Measurements from ENCODE around the gene ALDH1L1.

DNA sequence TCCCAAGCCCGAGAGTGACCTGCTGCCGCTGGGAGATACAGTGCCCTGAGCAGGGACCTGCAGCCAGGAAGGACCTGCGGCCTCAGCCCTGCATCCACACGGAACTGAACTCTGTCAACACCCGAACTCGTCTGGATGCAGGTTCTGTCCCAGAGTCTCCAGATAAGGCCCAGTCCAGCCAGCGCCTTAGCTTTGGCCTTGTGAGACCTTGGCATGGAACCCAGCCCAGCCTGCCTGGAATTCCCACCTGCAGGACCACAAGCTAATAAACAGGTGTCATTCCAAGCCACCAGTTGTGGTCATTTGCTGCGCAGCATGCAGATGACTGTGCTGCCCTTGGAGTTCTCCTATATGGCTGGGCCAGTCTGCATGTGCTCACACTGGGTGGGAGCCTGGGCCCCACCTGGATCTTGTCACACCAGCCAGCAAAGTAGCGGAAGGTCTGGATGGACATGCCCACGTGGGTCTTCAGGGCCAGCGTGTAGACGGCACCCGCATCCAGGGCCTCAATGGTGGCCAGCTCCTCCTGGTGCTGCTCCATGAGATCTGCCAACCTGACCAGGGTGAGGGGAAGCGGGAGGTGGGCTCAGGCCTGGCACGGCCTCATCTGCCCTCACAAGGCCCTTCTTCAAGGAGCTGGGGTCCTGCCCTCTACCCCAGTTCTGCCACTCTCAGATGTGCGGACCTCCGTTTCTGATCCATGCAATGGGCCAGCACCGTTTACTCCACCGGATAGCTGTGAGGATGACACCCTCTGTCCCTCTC, 49.2 kb downstream of the ALDH1L1 start:
- TF ChIP-seq, protein P1, sequence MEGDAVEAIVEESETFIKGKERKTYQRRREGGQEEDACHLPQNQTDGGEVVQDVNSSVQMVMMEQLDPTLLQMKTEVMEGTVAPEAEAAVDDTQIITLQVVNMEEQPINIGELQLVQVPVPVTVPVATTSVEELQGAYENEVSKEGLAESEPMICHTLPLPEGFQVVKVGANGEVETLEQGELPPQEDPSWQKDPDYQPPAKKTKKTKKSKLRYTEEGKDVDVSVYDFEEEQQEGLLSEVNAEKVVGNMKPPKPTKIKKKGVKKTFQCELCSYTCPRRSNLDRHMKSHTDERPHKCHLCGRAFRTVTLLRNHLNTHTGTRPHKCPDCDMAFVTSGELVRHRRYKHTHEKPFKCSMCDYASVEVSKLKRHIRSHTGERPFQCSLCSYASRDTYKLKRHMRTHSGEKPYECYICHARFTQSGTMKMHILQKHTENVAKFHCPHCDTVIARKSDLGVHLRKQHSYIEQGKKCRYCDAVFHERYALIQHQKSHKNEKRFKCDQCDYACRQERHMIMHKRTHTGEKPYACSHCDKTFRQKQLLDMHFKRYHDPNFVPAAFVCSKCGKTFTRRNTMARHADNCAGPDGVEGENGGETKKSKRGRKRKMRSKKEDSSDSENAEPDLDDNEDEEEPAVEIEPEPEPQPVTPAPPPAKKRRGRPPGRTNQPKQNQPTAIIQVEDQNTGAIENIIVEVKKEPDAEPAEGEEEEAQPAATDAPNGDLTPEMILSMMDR (tag by site-specific recombination; IDR thresholded peaks at IDR 0.05), result no peak
- TF ChIP-seq ZNF76 (tag by site-specific recombination; IDR thresholded peaks at IDR 0.05; ENCODE audit: borderline replicate concordance, low read depth), result no peak
- TF ChIP-seq, protein P2, sequence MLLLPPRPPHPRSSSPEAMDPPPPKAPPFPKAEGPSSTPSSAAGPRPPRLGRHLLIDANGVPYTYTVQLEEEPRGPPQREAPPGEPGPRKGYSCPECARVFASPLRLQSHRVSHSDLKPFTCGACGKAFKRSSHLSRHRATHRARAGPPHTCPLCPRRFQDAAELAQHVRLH (tag by site-specific recombination; IDR thresholded peaks at IDR 0.05), result no peak
- no peak for TF ChIP-seq ZNF416 (tag by site-specific recombination; IDR thresholded peaks at IDR 0.05)
- no peak for TF ChIP-seq SETDB1 (IDR thresholded peaks at IDR 0.05; ENCODE audit: insufficient read length, low read length)
- TF ChIP-seq, protein P3, sequence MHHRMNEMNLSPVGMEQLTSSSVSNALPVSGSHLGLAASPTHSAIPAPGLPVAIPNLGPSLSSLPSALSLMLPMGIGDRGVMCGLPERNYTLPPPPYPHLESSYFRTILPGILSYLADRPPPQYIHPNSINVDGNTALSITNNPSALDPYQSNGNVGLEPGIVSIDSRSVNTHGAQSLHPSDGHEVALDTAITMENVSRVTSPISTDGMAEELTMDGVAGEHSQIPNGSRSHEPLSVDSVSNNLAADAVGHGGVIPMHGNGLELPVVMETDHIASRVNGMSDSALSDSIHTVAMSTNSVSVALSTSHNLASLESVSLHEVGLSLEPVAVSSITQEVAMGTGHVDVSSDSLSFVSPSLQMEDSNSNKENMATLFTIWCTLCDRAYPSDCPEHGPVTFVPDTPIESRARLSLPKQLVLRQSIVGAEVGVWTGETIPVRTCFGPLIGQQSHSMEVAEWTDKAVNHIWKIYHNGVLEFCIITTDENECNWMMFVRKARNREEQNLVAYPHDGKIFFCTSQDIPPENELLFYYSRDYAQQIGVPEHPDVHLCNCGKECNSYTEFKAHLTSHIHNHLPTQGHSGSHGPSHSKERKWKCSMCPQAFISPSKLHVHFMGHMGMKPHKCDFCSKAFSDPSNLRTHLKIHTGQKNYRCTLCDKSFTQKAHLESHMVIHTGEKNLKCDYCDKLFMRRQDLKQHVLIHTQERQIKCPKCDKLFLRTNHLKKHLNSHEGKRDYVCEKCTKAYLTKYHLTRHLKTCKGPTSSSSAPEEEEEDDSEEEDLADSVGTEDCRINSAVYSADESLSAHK (tag by site-specific recombination; IDR thresholded peaks at IDR 0.05), result no peak
- no peak for TF ChIP-seq KLF10 (tag by site-specific recombination; IDR thresholded peaks at IDR 0.05)
- TF ChIP-seq, protein P4, sequence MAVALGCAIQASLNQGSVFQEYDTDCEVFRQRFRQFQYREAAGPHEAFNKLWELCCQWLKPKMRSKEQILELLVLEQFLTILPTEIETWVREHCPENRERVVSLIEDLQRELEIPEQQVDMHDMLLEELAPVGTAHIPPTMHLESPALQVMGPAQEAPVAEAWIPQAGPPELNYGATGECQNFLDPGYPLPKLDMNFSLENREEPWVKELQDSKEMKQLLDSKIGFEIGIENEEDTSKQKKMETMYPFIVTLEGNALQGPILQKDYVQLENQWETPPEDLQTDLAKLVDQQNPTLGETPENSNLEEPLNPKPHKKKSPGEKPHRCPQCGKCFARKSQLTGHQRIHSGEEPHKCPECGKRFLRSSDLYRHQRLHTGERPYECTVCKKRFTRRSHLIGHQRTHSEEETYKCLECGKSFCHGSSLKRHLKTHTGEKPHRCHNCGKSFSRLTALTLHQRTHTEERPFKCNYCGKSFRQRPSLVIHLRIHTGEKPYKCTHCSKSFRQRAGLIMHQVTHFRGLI (tag by site-specific recombination; IDR thresholded peaks at IDR 0.05), result no peak
- TF ChIP-seq ZNF558 (tag by site-specific recombination; IDR thresholded peaks at IDR 0.05), result no peak
- TF ChIP-seq, protein P5, sequence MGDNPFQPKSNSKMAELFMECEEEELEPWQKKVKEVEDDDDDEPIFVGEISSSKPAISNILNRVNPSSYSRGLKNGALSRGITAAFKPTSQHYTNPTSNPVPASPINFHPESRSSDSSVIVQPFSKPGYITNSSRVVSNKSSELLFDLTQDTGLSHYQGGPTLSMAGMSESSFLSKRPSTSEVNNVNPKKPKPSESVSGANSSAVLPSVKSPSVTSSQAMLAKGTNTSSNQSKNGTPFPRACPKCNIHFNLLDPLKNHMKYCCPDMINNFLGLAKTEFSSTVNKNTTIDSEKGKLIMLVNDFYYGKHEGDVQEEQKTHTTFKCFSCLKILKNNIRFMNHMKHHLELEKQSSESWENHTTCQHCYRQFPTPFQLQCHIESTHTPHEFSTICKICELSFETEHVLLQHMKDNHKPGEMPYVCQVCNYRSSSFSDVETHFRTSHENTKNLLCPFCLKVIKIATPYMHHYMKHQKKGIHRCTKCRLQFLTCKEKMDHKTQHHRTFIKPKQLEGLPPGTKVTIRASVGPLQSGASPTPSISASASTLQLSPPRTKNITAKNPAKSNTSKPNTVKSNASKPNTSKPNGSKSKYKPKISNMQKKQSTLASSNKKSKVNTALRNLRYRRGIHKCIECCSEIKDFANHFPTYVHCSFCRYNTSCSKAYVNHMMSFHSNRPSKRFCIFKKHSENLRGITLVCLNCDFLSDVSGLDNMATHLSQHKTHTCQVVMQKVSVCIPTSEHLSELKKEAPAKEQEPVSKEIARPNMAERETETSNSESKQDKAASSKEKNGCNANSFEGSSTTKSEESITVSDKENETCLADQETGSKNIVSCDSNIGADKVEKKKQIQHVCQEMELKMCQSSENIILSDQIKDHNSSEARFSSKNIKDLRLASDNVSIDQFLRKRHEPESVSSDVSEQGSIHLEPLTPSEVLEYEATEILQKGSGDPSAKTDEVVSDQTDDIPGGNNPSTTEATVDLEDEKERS (tag by site-specific recombination; IDR thresholded peaks at IDR 0.05), result no peak
- TF ChIP-seq, protein P6, sequence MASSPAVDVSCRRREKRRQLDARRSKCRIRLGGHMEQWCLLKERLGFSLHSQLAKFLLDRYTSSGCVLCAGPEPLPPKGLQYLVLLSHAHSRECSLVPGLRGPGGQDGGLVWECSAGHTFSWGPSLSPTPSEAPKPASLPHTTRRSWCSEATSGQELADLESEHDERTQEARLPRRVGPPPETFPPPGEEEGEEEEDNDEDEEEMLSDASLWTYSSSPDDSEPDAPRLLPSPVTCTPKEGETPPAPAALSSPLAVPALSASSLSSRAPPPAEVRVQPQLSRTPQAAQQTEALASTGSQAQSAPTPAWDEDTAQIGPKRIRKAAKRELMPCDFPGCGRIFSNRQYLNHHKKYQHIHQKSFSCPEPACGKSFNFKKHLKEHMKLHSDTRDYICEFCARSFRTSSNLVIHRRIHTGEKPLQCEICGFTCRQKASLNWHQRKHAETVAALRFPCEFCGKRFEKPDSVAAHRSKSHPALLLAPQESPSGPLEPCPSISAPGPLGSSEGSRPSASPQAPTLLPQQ (tag by site-specific recombination; IDR thresholded peaks at IDR 0.05), result no peak
- TF ChIP-seq ZBTB17 (tag by site-specific recombination; IDR thresholded peaks at IDR 0.05), result no peak
- TF ChIP-seq, protein P7, sequence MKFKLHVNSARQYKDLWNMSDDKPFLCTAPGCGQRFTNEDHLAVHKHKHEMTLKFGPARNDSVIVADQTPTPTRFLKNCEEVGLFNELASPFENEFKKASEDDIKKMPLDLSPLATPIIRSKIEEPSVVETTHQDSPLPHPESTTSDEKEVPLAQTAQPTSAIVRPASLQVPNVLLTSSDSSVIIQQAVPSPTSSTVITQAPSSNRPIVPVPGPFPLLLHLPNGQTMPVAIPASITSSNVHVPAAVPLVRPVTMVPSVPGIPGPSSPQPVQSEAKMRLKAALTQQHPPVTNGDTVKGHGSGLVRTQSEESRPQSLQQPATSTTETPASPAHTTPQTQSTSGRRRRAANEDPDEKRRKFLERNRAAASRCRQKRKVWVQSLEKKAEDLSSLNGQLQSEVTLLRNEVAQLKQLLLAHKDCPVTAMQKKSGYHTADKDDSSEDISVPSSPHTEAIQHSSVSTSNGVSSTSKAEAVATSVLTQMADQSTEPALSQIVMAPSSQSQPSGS (tag by site-specific recombination; IDR thresholded peaks at IDR 0.05; ENCODE audit: low read depth), result no peak
